Stimulated activated CD8-positive, alpha-beta memory T cell treated with anti-CD3 and anti-CD28 coated beads, Interleukin-7, amount 100 ng/mL, for 1 hour (primary cell): ENCODE measurements around the gene WDR17.

Source experiments
- DNase-seq, 2 donors: peaks; one replicate each; pipeline ENCODE4 v3.0.0-alpha.2; 2020; ENCODE audit warnings: low read depth in 2 of 2

WDR17 gene

GRCh38 chr4:176099314-176099713 is 33.7 kb downstream of the WDR17 start:
- no peak for DNase-seq

GRCh38 chr4:176102414-176103063 is 36.9 kb downstream of the WDR17 start:
- no peak for DNase-seq

- DNase-seq: no peak
Measured at GRCh38 chr4:176107695-176108094, 42.1 kb downstream of the WDR17 start.

- no peak for DNase-seq
Measured at GRCh38 chr4:176123710-176124407, 58.2 kb downstream of the WDR17 start.

- DNase-seq: no peak
Measured at GRCh38 chr4:176125063-176125462, 59.4 kb downstream of the WDR17 start.

- DNase-seq: no peak
Measured at GRCh38 chr4:176134670-176135069, 69.0 kb downstream of the WDR17 start.

- DNase-seq: no peak
Measured at GRCh38 chr4:176137631-176138030, 72.0 kb downstream of the WDR17 start.

- no peak for DNase-seq
Measured at GRCh38 chr4:176139518-176139917, 73.9 kb downstream of the WDR17 start.

- no peak for DNase-seq
Measured at GRCh38 chr4:176142253-176142652, 76.6 kb downstream of the WDR17 start.

GRCh38 chr4:176149680-176150355 is 84.2 kb downstream of the WDR17 start:
- no peak for DNase-seq

GRCh38 chr4:176150356-176150682 is 84.7 kb downstream of the WDR17 start:
- no peak for DNase-seq

GRCh38 chr4:176150704-176151103 is 85.1 kb downstream of the WDR17 start:
- no peak for DNase-seq

- DNase-seq: no peak
Measured at GRCh38 chr4:176153124-176153523, 87.5 kb downstream of the WDR17 start.

GRCh38 chr4:176156656-176157055 is 91.0 kb downstream of the WDR17 start:
- DNase-seq: no peak

- no peak for DNase-seq
Measured at GRCh38 chr4:176163041-176163440, 97.4 kb downstream of the WDR17 start.

GRCh38 chr4:176185051-176185450 is 119.4 kb downstream of the WDR17 start:
- no peak for DNase-seq

- no peak for DNase-seq
Measured at GRCh38 chr4:176186067-176186466, 120.4 kb downstream of the WDR17 start.

GRCh38 chr4:176186671-176187395 is 121.2 kb downstream of the WDR17 start:
- no peak for DNase-seq

- DNase-seq: no peak
Measured at GRCh38 chr4:176187624-176188023, 122.0 kb downstream of the WDR17 start.

GRCh38 chr4:176188654-176189053 is 123.0 kb downstream of the WDR17 start:
- DNase-seq: no peak

GRCh38 chr4:176189891-176190795 is 124.5 kb downstream of the WDR17 start:
- no peak for DNase-seq
